H9 (cell line): Measurements from ENCODE around the gene LRRK1. TPM values are rescaled to one million over a fixed set of nuclear protein-coding genes. Genes with fewer than 3 reads are reported as not detected.

Experiments
- DNase-seq: peaks from one replicate; pipeline ENCODE4 v3.0.0-alpha.2; 2017
- H2AFZ ChIP-seq: one replicate; pipeline ENCODE4 v1.6.1; 2013; ENCODE audit warnings: mild to moderate bottlenecking, low read length, control low read depth, moderate library complexity
- H2AK5ac ChIP-seq: 2 replicates; pipeline ENCODE4 v1.6.1; 2013; ENCODE audit warnings: low read length, control low read depth, mixed read lengths; ENCODE audit not compliant: insufficient read length
- H2BK120ac ChIP-seq: one replicate; pipeline ENCODE4 v1.6.1; 2013; ENCODE audit warnings: low read depth, mild to moderate bottlenecking, low read length, control low read depth, inconsistent platforms; ENCODE audit not compliant: poor library complexity, severe bottlenecking
- H2BK12ac ChIP-seq: 2 replicates; pipeline ENCODE4 v1.6.1; 2013; ENCODE audit warnings: low read length, control low read depth, mixed read lengths, low read depth; ENCODE audit not compliant: insufficient read length
- H2BK15ac ChIP-seq: 2 replicates; pipeline ENCODE4 v1.6.1; 2013; ENCODE audit warnings: low read depth, low read length, control low read depth
- H2BK20ac ChIP-seq: one replicate; pipeline ENCODE4 v1.6.1; 2013; ENCODE audit warnings: low read depth, mild to moderate bottlenecking, low read length, control low read depth, inconsistent platforms; ENCODE audit not compliant: poor library complexity, severe bottlenecking
- H2BK5ac ChIP-seq: 2 replicates; pipeline ENCODE4 v1.6.1; 2013; ENCODE audit warnings: low read length, control low read depth, mixed read lengths; ENCODE audit not compliant: insufficient read length
- H3K14ac ChIP-seq: 2 replicates; pipeline ENCODE4 v1.6.1; 2013; ENCODE audit warnings: low read length, control low read depth; ENCODE audit not compliant: insufficient read depth
- H3K18ac ChIP-seq: 2 replicates; pipeline ENCODE4 v1.6.1; 2013; ENCODE audit warnings: low read depth, mild to moderate bottlenecking, mixed read lengths, low read length, control low read depth; ENCODE audit not compliant: insufficient read length
- H3K23ac ChIP-seq: 2 replicates; pipeline ENCODE4 v1.6.1; 2013; ENCODE audit warnings: low read length, control low read depth, mixed read lengths, low read depth; ENCODE audit not compliant: insufficient read length
- H3K23me2 ChIP-seq: 2 replicates; pipeline ENCODE4 v1.6.1; 2013; ENCODE audit warnings: low read depth, mild to moderate bottlenecking, mixed read lengths, low read length, control low read depth; ENCODE audit not compliant: insufficient read length, poor library complexity, severe bottlenecking
- H3K27ac ChIP-seq: 2 replicates; pipeline ENCODE4 v1.5.1; 2013; ENCODE audit warnings: low read length, control low read depth, mixed read lengths, low read depth; ENCODE audit not compliant: insufficient read length
- H3K27me3 ChIP-seq: 2 replicates; pipeline ENCODE4 v1.6.1; 2013; ENCODE audit warnings: low read length, control low read depth, inconsistent platforms; ENCODE audit not compliant: insufficient read depth
- H3K4ac ChIP-seq: 2 replicates; pipeline ENCODE4 v1.6.1; 2013; ENCODE audit warnings: low read depth, mild to moderate bottlenecking, control low read depth, inconsistent platforms, low read length, moderate library complexity
- H3K4me1 ChIP-seq: 2 replicates; pipeline ENCODE4 v1.6.1; 2013; ENCODE audit warnings: low read length, control low read depth, inconsistent platforms; ENCODE audit not compliant: insufficient read depth
- H3K4me2 ChIP-seq: 2 replicates; pipeline ENCODE4 v1.6.1; 2013; ENCODE audit warnings: low read length, control low read depth, mixed read lengths; ENCODE audit not compliant: insufficient read length, insufficient read depth
- H3K56ac ChIP-seq: 2 replicates; pipeline ENCODE4 v1.6.1; 2013; ENCODE audit warnings: low read depth, mild to moderate bottlenecking, mixed read lengths, low read length, control low read depth; ENCODE audit not compliant: insufficient read length
- H3K79me1 ChIP-seq: 2 replicates; pipeline ENCODE4 v1.6.1; 2013; ENCODE audit warnings: low read depth, mild to moderate bottlenecking, moderate library complexity, low read length, control low read depth, inconsistent platforms; ENCODE audit not compliant: insufficient read depth, poor library complexity, severe bottlenecking
- H3K79me2 ChIP-seq: 2 replicates; pipeline ENCODE4 v1.6.1; 2013; ENCODE audit warnings: low read length, control low read depth, inconsistent platforms; ENCODE audit not compliant: insufficient read depth
- H3K9ac ChIP-seq: 2 replicates; pipeline ENCODE4 v1.6.1; 2013; ENCODE audit warnings: low read length, control low read depth, mixed read lengths; ENCODE audit not compliant: insufficient read length; ENCODE audit errors: extremely low read depth
- H3K9me3 ChIP-seq: one replicate; pipeline ENCODE4 v1.6.1; 2013; ENCODE audit warnings: low read depth, low read length, inconsistent platforms; ENCODE audit not compliant: control insufficient read depth
- H3T11ph ChIP-seq: one replicate; pipeline ENCODE4 v1.6.1; 2013; ENCODE audit warnings: mild to moderate bottlenecking, low read length, control low read depth, inconsistent platforms
- H4K20me1 ChIP-seq: one replicate; pipeline ENCODE4 v1.6.1; 2013; ENCODE audit not compliant: control insufficient read depth, insufficient read length, insufficient read depth
- H4K5ac ChIP-seq: 2 replicates; pipeline ENCODE4 v1.6.1; 2013; ENCODE audit warnings: low read depth, mild to moderate bottlenecking, mixed read lengths, low read length, control low read depth; ENCODE audit not compliant: insufficient read length
- H4K8ac ChIP-seq: replicated peaks from 2 replicates; pipeline ENCODE4 v1.6.1; 2013; ENCODE audit warnings: low read length, control low read depth, mixed read lengths, low read depth; ENCODE audit not compliant: insufficient read length
- H4K91ac ChIP-seq: 2 replicates; pipeline ENCODE4 v1.6.1; 2013; ENCODE audit warnings: low read depth, mild to moderate bottlenecking, moderate library complexity, mixed read lengths, low read length, control low read depth; ENCODE audit not compliant: insufficient read length
- H3K27ac Mint-ChIP-seq, 3 experiments: 2 replicates in 2 of 3; 3 replicates in 1 of 3; pipeline ENCODE4 v1.8.0; 2020 to 2021; ENCODE audit warnings: mixed read lengths in 3 of 3, mild to moderate bottlenecking in 1 of 3, moderate library complexity in 1 of 3
- H3K27me3 Mint-ChIP-seq: 2 replicates; pipeline ENCODE4 v1.8.0; 2021; ENCODE audit warnings: low read depth, mild to moderate bottlenecking, moderate library complexity, mixed read lengths
- H3K36me3 Mint-ChIP-seq, 3 experiments: 2 replicates in 2 of 3; 3 replicates in 1 of 3; pipeline ENCODE4 v1.8.0; 2020 to 2021; ENCODE audit warnings: low read depth in 3 of 3, mixed read lengths in 3 of 3; ENCODE audit not compliant: insufficient read depth in 1 of 3
- H3K4me1 Mint-ChIP-seq, 2 experiments: 2 replicates each; pipeline ENCODE4 v1.8.0; 2020; ENCODE audit warnings: mixed read lengths in 2 of 2
- H3K4me3 Mint-ChIP-seq, 2 experiments: 2 replicates in 1 of 2; 3 replicates in 1 of 2; pipeline ENCODE4 v1.8.0; 2020 to 2021; ENCODE audit warnings: mild to moderate bottlenecking in 2 of 2, mixed read lengths in 2 of 2, moderate library complexity in 1 of 2
- H3K9me3 Mint-ChIP-seq, 2 experiments: 2 replicates in 1 of 2; 3 replicates in 1 of 2; pipeline ENCODE4 v1.8.0; 2020; ENCODE audit warnings: mild to moderate bottlenecking in 2 of 2, mixed read lengths in 2 of 2, moderate library complexity in 1 of 2
- CTCF ChIP-seq: fragments of 200-600 bp; sonication (generic); conservative IDR thresholded peaks from 3 replicates; pipeline ENCODE4 v1.8.0; 2021; ENCODE audit warnings: antibody characterized with exemption, mild to moderate bottlenecking
- WGBS: extraction: QIAGEN DNeasy Blood & Tissue Kit; methylation state at CpG from one replicate; pipeline ENCODE4 v1.1.7; 2013; ENCODE audit warnings: missing lambda C conversion rate, low lambda C conversion rate, mixed read lengths; ENCODE audit not compliant: insufficient read length; ENCODE audit errors: extremely low coverage; 5-methylcytosine and 5-hydroxymethylcytosine counted together
- total RNA-seq: library from RNA; stranded (reverse); gene quantifications from 2 replicates; pipeline ENCODE4 v1.2.1, GENCODE V29; 2021

Gene LRRK1
- total RNA-seq, 1 experiment from 2014 or later: 4.0 TPM

GRCh38 chr15:100997442-100997841 is 78.3 kb downstream of the LRRK1 start:
- H3K9me3 Mint-ChIP-seq: no peaks in the 10 kb centered on the region; a peak in 1 of 5 replicates
- Histone ChIP-seq H4K5ac (no peak overlapping the region), H3T11ph (no peak overlapping the region), H4K20me1 (no peaks in the 10 kb centered on the region), H2BK20ac (no peak overlapping the region), H3K9ac (no peak overlapping the region), H3K27ac (no peak overlapping the region), H4K91ac (no peak overlapping the region), H3K27me3 (no peaks in the 10 kb centered on the region), H2BK5ac (no peak overlapping the region), H2AK5ac (no peak overlapping the region), H3K23ac (no peak overlapping the region), H3K56ac (no peak overlapping the region), H3K9me3 (no peaks in the 10 kb centered on the region), H3K4me1 (peaks cover 6% of the 10 kb centered on the region), H3K4me2 (no peak overlapping the region), H2AFZ (no peak overlapping the region), H3K4ac (no peak overlapping the region), H3K79me1 (no peaks in the 10 kb centered on the region), H2BK12ac (no peak overlapping the region), H3K18ac (no peak overlapping the region), H4K8ac (no peak overlapping the region), H3K23me2 (no peaks in the 10 kb centered on the region), H2BK120ac (no peak overlapping the region), H2BK15ac (no peak overlapping the region), H3K79me2 (no peaks in the 10 kb centered on the region), H3K14ac (no peak overlapping the region)
- H3K27ac Mint-ChIP-seq: no peak overlapping the region
- H3K36me3 Mint-ChIP-seq: no peaks in the 10 kb centered on the region; a peak in 1 of 7 replicates
- DNase-seq: no peak
- no peak overlapping the region for H3K4me3 Mint-ChIP-seq
- TF ChIP-seq CTCF: no peak
- WGBS: no CpG with 5 or more reads among the region's 1 CpG
- H3K27me3 Mint-ChIP-seq: peaks cover 9% of the 10 kb centered on the region
- H3K4me1 Mint-ChIP-seq: peaks cover 20 to 31% of the 10 kb centered on the region in 2 experiments
